Globus pallidus (tissue), 1 donor: ENCODE data around the gene MAML2.
"Not testable (repeated sequence)": the region's sequence is repeated elsewhere in the genome, so short reads cannot be mapped to it uniquely, and the experiment has no call there.

ENCODE experiments used
- DNase-seq: peaks from one replicate; pipeline ENCODE4 v3.0.0-alpha.2; 2015; ENCODE audit warnings: low spot score

MAML2 gene

DNA sequence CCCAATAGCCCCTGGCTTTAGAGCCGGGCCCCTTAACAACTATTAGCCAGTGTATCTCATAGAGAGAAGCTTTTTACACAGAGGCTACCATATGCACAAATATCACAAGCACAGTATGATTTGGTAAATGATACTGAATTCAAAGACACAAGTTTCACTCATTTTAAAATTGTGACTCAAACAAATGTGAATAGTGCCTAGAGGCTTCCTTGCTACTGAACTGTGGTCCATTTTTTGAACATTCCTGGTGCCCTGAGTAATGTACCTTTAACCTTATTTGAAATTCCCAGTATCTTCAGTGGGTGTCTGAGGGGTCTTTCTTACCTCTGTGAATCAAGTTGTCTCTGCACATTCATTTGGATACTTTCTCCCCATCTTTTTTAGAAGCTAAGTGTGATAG is 156.2 kb downstream of the MAML2 start:
- DNase-seq = no peak

DNA sequence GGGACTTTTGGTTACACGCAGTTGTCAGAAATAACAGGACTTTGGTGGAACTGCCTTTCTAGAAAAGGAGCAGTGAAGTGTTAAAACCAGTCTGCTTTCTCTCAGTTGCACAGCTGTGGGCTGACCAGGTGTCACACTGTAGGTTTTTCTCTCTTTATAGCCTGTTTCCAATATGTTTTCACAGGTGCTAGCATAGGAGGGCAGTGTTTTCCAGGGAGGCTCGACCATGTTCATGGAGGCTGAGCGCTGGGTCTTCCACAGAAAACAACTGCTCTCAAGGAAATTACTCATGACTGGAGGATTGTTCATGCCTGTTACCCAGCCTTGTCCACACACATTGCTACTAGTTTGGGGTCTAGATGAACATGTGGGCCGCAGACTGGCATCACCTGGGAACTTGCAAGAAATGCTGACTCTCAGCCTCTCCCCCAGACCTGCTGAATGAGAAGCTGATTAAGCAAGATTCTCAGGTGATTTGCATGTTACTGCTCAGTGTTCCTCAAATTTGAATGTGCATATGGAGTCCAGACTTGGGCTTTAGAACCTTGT is 157.7 kb downstream of the MAML2 start:
- no peak for DNase-seq

DNA sequence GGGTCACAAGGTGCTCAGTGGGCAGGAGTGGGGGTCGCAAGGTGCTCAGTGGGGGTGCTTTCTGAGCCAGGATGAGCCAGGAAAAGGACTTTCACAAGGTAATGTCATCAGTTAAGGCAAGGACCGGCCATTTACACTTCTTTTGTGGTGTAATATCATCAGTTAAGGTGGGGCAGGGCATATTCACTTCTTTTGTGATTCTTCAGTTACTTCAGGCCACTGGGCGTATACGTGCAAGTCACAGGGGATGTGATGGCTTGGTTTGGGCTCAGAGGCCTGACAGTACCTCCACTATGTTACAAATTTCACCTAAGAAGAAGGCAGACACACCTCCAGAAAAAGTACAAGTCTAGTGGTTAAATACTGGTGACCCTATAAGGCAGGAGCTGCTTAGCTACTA is 162.1 kb downstream of the MAML2 start:
- not testable (repeated sequence) for DNase-seq

DNA sequence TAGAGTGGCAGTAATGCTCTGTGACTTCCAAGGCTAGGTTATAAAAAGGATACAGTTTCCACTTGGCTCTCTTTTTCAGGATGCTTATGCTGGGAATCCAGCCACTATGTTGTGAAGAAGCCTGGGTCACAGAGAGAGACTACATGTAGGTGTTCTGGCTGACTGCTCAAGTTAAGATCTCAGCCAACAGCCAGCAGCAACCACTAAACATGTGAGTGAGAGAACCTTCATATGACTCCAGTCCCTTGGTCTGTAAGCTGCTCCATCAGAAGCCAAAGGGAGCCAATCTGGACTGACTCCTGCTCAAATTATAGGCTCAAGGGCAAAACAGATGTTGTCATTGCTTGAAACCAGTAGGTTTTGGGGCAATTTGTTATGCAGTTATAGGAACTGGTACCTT is 162.7 kb downstream of the MAML2 start:
- DNase-seq = no peak

DNA sequence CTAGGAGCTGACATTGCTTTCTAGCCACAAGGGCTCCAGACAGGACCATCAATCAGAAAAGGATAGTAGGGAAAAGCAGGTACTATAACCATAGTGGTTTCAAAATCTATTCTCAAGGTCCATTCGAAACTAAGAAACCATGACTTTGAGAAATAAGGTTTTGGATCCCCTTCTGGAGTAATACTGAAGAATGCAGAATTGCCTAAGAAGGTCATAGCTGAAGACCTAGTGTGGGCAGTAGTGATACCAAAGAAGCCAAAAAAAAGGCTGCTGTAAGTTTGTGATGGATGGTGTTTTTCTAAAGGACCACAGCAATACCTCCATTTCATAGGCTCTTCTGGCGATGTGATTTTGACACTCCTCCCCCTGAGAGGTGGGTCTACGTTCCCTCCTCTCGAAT is 163.1 kb downstream of the MAML2 start:
- DNase-seq = no peak

DNA sequence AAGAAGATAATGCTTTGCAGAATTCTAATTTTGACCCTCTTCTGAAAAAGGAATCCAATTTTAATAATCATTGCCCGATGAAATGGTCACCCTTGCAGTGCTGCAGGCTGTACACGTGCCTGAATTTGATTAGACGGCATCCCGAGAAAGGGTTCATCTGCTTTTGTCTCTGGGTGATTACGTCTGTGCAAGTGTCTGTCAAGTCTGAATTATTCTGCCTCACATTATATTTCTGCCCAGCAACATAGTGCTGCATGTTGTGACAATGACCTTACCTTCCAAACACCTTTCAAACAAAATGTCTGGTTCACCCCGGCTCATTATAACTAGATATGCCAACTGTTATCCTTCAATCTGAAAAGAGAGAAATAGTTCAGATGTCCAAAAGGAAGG is 164.1 kb downstream of the MAML2 start:
- no peak for DNase-seq

DNA sequence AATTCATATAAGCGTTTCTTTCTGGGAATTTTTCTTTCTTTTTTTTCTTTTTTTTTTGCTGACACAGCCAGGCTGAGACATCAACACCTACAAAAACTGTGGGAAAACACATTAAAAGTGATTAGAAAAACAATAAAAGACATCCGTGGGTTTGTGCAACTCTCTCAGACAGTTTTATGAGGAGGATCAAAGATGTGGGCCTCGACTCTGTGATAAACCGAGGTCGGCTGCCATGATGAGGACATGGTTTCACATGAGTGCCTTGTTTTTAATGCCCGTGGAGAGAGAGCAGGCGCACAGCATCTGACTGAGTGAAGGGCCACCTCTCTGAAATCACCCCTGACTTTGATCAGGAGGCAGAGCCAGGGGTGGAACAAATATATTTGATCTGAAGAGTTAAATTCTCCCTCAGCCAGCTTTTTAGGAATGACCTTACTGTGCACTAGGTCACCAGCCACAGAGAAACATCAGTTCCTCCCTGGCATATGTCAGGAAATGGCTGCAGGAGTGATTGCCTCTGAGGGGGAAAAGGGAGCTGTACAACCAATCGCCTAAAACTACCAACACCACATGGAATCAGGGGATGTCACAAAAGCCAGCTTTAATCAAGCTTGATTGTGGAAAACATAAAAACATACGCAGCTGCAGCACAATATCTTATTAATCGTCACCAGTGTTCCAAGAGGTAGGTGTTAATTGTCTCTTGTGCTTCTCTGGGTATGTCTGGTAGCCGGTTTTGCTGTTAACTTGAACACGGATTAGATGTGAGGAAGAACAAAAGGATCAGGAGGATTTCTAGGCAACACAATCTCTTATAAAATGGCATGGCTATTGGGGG is 164.7 kb downstream of the MAML2 start:
- DNase-seq = no peak

DNA sequence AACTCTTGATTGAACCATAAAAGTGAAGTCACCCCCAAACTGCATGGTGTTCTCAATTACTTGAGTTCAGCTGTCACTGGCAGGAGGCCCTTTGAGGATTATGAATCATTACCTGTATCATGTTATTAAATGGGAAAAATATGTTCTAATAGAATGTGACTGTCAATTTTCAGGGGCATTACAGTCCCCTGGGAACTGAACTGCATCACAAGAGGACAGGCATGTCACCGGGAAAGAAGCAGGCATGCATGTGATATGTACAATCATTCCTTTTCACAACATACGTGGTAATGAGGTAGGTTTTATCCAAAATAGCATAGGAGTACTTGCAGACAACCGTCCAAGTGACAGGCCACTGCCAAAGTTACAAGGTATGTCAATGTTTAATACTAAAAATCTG is 165.8 kb downstream of the MAML2 start:
- no peak for DNase-seq

DNA sequence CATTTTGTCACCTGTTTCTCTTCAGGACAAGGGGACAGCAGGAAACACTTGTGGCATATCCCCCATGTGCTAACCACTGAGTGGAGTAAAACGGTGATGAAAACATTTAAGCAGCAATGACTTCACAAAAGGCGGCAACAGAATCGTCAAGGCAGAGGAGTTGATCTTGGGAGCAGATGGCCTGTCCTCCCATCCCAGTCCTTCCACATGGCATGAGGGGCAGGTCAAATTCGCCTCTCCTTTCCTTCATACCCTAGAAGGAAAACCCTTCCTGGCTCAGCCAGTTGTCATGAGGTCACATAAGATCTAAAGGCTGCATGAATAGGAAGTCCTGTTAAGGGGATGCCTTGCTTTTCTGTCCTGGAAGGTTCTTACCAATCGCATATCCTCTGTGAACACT is 169.1 kb downstream of the MAML2 start:
- no peak for DNase-seq

DNA sequence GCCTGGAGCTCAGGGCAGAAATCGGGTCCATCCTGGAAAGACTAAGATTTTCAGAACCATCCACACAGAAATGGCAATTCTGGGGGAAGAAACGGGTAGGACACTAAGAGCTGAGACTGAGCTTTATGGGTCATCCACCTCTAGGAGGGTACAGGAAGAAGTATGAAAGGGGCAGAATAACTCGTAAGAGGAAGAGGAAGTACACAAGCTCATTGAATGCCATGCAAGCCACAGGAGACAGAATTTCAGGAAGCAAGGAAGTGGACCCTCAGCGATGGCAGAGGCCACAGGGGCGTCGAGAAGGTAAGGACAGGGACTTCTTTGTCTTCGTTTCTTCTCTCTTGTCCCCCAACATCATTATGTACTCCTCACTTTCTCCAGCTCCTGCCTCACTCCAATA is 169.6 kb downstream of the MAML2 start:
- no peak for DNase-seq

DNA sequence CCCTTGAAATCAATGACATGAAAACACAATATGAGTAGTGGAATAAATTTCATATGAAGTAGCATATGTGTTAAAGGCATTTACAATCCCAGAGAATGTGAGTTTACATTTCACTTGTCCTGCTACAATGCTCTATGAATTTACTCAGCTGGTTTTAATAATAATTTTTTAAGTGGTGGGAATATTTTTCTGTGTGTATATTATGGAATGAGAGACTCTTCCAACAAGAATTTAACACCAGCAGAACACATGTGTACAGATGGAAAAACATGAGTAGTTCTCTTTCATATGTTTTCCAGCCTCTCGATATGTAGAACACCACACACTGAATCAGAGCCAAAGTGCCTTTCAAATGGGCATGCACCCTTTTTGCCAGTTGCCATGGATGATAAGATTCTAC is 170.4 kb downstream of the MAML2 start:
- DNase-seq = no peak

DNA sequence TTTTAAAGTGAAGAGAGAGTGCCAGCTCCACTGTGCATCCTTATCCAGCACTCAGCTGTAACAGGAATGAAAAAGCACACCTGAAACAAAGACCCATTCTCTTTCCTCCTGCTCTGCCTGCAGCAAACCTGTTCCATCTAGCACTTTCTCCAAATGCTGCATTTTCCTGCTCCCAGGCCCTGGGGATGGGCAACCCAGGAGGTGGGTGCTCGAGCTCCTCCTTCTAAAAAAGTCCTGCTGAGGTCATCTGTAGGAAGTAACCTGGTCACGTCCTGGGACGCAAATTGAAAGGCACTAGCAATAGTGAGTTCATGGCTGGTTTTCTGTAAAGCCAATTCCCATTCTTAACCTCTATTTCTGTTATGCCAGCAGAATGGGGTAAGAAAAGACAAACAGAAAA is 173.7 kb downstream of the MAML2 start:
- DNase-seq = no peak

DNA sequence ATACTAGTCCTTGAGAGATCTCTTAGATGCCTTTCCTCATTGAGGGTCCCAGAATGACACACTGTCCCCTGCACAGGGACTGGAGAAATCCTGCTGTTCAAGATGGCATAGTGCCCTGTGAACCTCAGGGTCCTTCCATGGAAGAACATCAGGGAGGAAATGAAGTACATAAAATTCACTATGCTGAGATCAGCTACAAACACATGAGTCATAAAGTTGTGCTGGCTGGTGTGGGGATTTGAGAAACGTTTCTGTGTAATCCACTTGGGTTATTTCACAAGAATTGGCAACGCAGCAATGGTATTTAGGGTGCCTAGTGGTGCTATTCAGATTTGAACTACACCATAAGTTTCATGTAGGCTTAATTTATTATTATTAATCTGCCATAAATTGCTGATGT is 174.4 kb downstream of the MAML2 start:
- DNase-seq = no peak

DNA sequence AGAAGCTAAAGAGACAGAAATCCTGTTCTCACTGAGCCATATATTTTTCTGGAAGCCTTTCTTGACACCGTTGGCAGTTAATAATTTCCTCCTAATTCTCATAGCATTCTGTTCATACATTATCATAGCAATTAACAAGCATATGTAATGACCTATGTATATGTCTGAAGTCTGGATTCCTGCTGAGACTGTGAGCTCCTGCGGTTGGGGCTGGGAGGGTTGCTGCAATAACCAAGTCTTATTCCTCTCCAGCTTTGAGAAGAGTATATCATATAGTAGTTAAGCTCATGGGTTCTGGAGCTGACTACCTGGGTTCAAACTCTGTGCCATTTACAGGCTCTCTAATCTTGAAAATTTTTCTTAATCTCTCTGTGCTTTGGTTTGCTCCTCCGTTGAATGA is 175.2 kb downstream of the MAML2 start:
- DNase-seq = no peak

DNA sequence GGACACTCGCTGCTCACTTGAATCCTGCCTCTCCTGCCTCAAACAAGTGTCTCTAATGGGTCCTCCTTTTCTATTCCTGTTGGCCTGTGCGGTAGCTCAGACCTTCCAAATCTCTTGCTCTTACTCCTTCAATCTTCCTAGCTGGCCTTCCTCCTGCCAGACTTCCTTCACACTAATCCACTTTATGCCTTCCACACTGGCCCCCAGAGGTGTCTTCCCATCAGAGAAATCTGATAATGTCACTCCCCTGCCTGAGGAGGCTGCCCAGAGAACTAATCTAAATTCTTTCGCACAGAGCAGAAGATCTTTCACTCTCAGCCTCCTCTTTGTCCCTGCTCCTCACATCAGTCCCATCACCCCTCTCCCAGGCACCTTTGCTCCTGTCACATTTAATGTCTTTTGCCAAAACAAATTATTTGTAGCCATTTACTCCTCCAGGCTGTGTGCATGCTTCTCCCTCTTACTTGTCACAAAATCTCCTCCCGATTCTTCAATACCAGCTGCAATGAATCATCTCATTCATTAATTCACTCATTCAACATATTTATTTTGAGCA is 175.7 kb downstream of the MAML2 start:
- DNase-seq = no peak

DNA sequence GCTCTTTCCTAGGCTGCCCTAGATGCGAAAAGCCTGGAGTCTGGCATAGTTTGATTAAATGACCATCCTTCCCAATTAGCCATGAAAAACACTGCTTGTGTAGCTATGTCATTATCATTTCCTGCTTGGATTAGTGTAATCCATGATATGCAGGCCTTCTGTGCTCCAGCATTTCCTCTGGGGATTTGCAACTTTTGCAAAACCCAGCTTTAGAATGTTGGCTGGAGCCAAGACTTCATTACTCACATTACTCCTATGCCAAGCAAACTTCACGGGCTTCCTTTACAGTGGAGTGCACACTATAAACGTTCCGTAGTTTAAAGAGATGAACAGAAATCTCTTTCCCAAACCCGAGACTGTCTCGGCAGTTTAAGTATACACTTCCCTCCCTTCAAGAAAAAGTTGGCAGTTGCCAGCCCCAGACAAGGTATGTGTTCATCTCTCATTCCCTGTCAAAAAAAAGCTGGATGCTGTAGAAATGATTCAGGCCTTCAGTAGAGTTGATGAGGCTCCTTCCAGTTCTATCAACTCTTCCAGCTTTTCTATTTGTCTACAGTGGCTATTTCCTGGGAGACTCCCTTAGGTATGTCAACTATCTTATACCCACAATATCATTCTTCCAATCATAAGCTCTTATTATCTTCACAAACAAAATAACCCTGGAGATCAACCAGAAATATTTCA is 180.0 kb downstream of the MAML2 start:
- DNase-seq = no peak

DNA sequence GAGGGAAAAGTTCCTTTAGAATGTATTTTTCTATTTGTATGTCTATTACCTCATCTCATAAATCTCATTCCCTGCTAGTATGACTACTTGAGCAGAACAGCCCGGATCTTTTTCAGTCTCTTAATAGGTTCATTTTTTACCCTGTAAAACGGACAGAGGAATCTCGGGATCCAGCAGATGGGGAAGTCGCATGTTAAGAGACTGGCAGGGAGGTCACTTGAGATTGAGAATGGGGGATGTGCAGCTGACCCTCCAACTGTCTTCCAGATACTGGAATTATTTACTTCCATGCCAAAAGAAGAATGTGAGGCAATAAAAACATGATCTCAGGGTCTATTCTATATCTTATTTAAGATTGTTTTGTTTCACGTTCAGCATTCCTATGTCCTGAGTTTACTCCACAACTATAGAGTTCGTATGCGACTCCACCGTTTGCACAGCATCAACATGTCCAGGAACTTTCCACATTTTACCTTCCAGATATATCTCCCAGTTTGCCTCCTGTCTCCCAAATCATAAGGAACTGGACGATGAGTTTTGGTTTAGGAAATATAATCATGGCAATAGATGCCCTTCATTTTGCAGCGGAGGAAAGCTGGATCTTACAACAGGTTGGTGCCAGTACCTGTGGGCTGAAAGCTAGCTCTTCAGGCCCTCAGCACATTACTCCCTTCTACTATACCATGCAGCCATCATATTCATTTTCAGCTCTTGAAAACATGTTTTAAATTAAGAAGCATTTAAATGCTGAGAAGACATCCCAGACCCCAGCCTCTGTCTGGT is 181.5 kb downstream of the MAML2 start:
- no peak for DNase-seq

DNA sequence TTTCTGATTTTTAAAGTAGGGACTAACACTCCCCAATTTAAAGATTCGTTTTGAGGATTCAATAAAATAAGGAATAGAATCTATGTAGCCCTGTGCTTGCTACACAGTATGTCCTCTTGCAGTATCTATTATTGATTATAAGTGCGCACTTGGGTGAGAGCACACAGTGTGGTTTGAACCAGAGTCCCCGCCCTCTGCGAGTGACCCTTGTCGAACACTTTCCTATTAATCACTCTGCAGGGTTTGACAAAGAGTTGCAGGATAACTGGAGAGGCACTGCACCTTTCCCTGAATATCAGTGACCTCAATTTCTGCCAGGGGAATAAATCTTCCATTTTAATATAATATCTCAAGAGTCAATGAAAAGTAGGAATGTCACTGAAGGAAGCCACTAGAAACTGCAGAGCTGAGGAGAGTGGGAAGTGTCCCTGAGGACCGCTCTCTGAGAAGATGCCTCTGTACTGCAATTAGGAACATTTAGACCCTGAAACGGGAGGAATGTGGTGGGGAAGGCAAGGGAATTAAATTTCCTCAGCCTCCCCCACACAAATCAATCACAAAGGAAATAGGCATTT is 182.2 kb downstream of the MAML2 start:
- no peak for DNase-seq

DNA sequence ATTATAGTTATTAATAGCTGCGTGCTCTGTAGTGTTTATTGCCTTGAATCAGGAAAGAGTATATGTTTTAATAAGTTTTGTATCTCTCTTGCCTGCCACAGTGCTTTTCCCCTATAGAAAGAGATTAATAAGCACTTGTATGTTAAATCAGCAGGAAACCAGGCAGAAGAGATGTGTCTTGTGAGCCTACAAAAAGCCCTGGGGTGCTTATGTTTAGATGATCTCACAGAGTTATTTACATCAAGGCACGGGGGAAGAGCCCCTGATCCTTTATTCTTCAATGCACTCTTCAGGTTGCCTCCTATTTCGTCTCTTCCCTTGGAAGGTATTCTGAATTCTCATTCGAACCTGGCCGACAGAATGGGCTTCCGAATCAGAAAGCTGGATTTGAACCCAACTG is 183.0 kb downstream of the MAML2 start:
- DNase-seq = no peak

DNA sequence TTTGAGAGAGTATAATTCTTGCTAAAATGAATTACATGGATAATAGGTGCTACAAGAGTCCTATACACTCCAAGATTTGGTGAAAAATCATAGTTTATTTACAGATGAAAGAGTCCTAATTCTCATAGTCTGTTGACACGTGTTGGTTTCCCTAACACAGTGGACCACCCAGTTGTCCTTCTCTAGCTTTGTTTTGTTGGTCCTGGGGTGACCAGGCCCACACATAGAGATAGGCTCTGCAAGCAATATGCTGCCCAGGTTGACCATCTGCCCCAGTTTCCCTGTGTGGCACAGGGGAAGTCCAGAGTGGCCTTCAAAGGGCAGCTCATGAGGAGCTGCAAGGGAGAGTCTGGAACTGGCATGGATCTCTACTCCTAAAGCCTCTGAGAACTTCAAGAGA is 184.9 kb downstream of the MAML2 start:
- no peak for DNase-seq

DNA sequence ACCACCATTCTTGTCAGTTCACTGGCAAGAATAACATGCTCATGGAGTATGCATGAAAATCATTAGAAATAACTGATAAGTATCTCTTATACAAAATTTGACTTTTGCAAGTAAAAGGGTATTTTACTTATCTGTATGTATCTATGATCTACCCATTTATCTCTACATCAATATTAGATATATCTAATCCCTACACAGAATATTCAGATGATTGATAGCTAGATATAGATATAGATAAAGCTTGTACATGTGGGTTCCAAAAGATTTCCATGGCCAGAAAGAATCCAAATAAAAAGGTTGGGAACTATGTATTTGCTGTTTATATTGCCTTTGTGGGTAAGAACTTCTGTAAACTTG is 185.5 kb downstream of the MAML2 start:
- DNase-seq = no peak

DNA sequence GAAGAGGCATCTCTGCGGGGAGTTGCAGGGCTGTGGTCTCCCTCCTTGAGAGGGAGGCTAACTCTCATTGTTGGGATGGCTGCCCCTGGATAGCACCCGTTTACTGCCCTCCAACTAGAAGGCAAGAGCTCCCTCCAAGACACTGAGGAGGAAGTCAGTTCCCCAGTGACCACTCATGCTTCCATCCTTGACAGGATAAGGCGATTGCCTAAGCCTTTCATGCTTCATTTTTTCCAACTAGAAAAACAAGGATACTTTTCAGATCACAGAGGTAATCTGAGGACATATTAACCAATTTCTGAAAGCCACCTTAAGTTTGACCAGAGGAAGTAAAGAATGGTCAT is 186.6 kb downstream of the MAML2 start:
- no peak for DNase-seq
